Measurements from ENCODE around the gene PARM1. TPM values are rescaled to one million over a fixed set of nuclear protein-coding genes. Genes with fewer than 3 reads are reported as not detected.

Gene PARM1
- total and polyA plus RNA-seq, 9 of the 15 experiments (the other 6 are each of a cell fraction or from before 2014, with no cell fraction given): 0.07 TPM; not detected in 8

DNA sequence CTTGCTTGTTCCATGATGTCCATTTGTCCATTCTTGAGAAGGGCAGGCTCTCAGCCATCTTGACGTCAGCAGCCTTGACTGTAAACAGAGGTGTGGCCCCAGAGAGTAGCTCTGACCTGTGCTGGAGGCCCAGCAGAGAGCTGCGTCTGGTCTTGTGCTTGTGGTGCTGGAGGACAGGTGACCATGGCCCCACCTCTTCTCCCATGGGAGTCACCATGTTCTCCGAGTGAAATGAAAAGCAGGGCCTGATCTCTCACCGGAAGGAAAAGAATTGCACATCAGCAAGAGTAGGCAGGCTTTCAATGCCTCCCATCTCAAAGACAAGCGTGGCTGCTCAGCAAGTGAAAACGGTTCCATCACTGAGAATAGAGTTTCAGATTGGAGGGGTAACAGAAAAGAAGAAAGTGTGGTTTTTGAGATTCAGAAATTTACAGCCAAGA is 11.5 kb downstream of the PARM1 start:
- POLR2A ChIA-PET: interaction anchor here (1.1 kb wide), 1 partner anchor 20 kb away, joined by 3 read pairs; no protein-coding TSS in a partner anchor
- ATAC-seq (no peak), FAIRE-seq (no peak), DNase-seq (ENCODE audit: extremely low read depth in 1 of 4, low spot score in 3 of 4) (no peak)
- no peak overlapping the region for H3K27ac ChIP-seq (ENCODE audit: extremely low read depth, low read depth, low read length)
- H3K79me2 ChIP-seq (ENCODE audit: control insufficient read depth, insufficient read depth, low read length): no peaks in the 10 kb centered on the region
- H3K9me1 ChIP-seq (ENCODE audit: control insufficient read depth, insufficient read depth, low read length): no peaks in the 10 kb centered on the region
- no TSS peak for BruUV-seq (replicated peaks)
- in situ Hi-C loops (cut with MboI) (no loop called here), intact Hi-C loops (cut with micrococcal nuclease) (no loop called here)
- H3K4me3 ChIP-seq: no peak overlapping the region
- H2AFZ ChIP-seq (ENCODE audit: low read depth, low read length): no peak overlapping the region
- H3K4me2 ChIP-seq (ENCODE audit: insufficient read depth, low read length): no peak overlapping the region
- no peaks in the 10 kb centered on the region for H3K9me3 ChIP-seq (replicated peaks; ENCODE audit: control insufficient read depth, insufficient read depth, low read depth, low read length)
- TF ChIP-seq, protein P1, sequence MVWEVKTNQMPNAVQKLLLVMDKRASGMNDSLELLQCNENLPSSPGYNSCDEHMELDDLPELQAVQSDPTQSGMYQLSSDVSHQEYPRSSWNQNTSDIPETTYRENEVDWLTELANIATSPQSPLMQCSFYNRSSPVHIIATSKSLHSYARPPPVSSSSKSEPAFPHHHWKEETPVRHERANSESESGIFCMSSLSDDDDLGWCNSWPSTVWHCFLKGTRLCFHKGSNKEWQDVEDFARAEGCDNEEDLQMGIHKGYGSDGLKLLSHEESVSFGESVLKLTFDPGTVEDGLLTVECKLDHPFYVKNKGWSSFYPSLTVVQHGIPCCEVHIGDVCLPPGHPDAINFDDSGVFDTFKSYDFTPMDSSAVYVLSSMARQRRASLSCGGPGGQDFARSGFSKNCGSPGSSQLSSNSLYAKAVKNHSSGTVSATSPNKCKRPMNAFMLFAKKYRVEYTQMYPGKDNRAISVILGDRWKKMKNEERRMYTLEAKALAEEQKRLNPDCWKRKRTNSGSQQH (CRISPR knock-in tag; IDR thresholded peaks at IDR 0.05): no peak
- TF ChIP-seq ESRRA (IDR thresholded peaks at IDR 0.05; ENCODE audit: borderline replicate concordance, low read depth) (no peak), ZNF263 (CRISPR knock-in tag; IDR thresholded peaks at IDR 0.05; ENCODE audit: borderline replicate concordance) (no peak), RAD21 (CRISPR knock-in tag; conservative IDR thresholded peaks at IDR 0.05 in 1 of 2, IDR thresholded peaks at IDR 0.05 in 1 of 2) (no peak), MTA3 (IDR thresholded peaks at IDR 0.05; ENCODE audit: borderline replicate concordance) (no peak)
- TF ChIP-seq, protein P2, sequence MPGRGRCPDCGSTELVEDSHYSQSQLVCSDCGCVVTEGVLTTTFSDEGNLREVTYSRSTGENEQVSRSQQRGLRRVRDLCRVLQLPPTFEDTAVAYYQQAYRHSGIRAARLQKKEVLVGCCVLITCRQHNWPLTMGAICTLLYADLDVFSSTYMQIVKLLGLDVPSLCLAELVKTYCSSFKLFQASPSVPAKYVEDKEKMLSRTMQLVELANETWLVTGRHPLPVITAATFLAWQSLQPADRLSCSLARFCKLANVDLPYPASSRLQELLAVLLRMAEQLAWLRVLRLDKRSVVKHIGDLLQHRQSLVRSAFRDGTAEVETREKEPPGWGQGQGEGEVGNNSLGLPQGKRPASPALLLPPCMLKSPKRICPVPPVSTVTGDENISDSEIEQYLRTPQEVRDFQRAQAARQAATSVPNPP (IDR thresholded peaks at IDR 0.05; ENCODE audit: borderline replicate concordance, insufficient read depth, insufficient read length): no peak
- TF ChIP-seq, protein P3, sequence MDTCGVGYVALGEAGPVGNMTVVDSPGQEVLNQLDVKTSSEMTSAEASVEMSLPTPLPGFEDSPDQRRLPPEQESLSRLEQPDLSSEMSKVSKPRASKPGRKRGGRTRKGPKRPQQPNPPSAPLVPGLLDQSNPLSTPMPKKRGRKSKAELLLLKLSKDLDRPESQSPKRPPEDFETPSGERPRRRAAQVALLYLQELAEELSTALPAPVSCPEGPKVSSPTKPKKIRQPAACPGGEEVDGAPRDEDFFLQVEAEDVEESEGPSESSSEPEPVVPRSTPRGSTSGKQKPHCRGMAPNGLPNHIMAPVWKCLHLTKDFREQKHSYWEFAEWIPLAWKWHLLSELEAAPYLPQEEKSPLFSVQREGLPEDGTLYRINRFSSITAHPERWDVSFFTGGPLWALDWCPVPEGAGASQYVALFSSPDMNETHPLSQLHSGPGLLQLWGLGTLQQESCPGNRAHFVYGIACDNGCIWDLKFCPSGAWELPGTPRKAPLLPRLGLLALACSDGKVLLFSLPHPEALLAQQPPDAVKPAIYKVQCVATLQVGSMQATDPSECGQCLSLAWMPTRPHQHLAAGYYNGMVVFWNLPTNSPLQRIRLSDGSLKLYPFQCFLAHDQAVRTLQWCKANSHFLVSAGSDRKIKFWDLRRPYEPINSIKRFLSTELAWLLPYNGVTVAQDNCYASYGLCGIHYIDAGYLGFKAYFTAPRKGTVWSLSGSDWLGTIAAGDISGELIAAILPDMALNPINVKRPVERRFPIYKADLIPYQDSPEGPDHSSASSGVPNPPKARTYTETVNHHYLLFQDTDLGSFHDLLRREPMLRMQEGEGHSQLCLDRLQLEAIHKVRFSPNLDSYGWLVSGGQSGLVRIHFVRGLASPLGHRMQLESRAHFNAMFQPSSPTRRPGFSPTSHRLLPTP (IDR thresholded peaks at IDR 0.05; ENCODE audit: borderline replicate concordance, extremely low read depth, insufficient read length): no peak
- TF ChIP-seq, protein P4, sequence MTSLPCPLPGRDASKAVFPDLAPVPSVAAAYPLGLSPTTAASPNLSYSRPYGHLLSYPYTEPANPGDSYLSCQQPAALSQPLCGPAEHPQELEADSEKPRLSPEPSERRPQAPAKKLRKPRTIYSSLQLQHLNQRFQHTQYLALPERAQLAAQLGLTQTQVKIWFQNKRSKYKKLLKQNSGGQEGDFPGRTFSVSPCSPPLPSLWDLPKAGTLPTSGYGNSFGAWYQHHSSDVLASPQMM (CRISPR knock-in tag; IDR thresholded peaks at IDR 0.05): no peak
- no peaks in the 10 kb centered on the region; a peak in 1 of 5 replicates for H3K27me3 ChIP-seq (ENCODE audit: control insufficient read depth in 2 of 2, insufficient read depth in 2 of 2, low read length in 2 of 2)
- no peaks in the 10 kb centered on the region for H3K4me1 ChIP-seq (replicated peaks in 1 of 2; ENCODE audit: control insufficient read depth in 2 of 2, insufficient read depth in 2 of 2, low read length in 2 of 2)
- no peak overlapping the region for H3K9ac ChIP-seq (ENCODE audit: insufficient read depth in 1 of 2, low read depth in 2 of 2, low read length in 2 of 2)
- CTCF ChIA-PET (ENCODE audit: low intra/inter-chr PET ratio): no interaction called here
- 0 out of 2 replicates have a peak, but pooled peaks cover 4% of the 10 kb centered on the region for H4K20me1 ChIP-seq (replicated peaks; ENCODE audit: control insufficient read depth, insufficient read depth, low read length)
- WGBS (ENCODE audit: insufficient coverage, low coverage, missing lambda C conversion rate): 0% methylated on average over 6 of the region's 6 CpGs
- no peaks in the 10 kb centered on the region for H3K36me3 ChIP-seq (ENCODE audit: control insufficient read depth, insufficient read depth, low read length)
